H9 (cell line): ENCODE results near the gene LDB2. TPM values are rescaled to one million over a fixed set of nuclear protein-coding genes. Genes with fewer than 3 reads are reported as not detected.

Experiments
- DNase-seq: peaks from one replicate; pipeline ENCODE4 v3.0.0-alpha.2; 2017
- H2AFZ ChIP-seq: one replicate; pipeline ENCODE4 v1.6.1; 2013; ENCODE audit warnings: mild to moderate bottlenecking, low read length, control low read depth, moderate library complexity
- H2AK5ac ChIP-seq: 2 replicates; pipeline ENCODE4 v1.6.1; 2013; ENCODE audit warnings: low read length, control low read depth, mixed read lengths; ENCODE audit not compliant: insufficient read length
- H2BK120ac ChIP-seq: one replicate; pipeline ENCODE4 v1.6.1; 2013; ENCODE audit warnings: low read depth, mild to moderate bottlenecking, low read length, control low read depth, inconsistent platforms; ENCODE audit not compliant: poor library complexity, severe bottlenecking
- H2BK12ac ChIP-seq: 2 replicates; pipeline ENCODE4 v1.6.1; 2013; ENCODE audit warnings: low read length, control low read depth, mixed read lengths, low read depth; ENCODE audit not compliant: insufficient read length
- H2BK15ac ChIP-seq: 2 replicates; pipeline ENCODE4 v1.6.1; 2013; ENCODE audit warnings: low read depth, low read length, control low read depth
- H2BK20ac ChIP-seq: one replicate; pipeline ENCODE4 v1.6.1; 2013; ENCODE audit warnings: low read depth, mild to moderate bottlenecking, low read length, control low read depth, inconsistent platforms; ENCODE audit not compliant: poor library complexity, severe bottlenecking
- H2BK5ac ChIP-seq: 2 replicates; pipeline ENCODE4 v1.6.1; 2013; ENCODE audit warnings: low read length, control low read depth, mixed read lengths; ENCODE audit not compliant: insufficient read length
- H3K14ac ChIP-seq: 2 replicates; pipeline ENCODE4 v1.6.1; 2013; ENCODE audit warnings: low read length, control low read depth; ENCODE audit not compliant: insufficient read depth
- H3K18ac ChIP-seq: 2 replicates; pipeline ENCODE4 v1.6.1; 2013; ENCODE audit warnings: low read depth, mild to moderate bottlenecking, mixed read lengths, low read length, control low read depth; ENCODE audit not compliant: insufficient read length
- H3K23ac ChIP-seq: 2 replicates; pipeline ENCODE4 v1.6.1; 2013; ENCODE audit warnings: low read length, control low read depth, mixed read lengths, low read depth; ENCODE audit not compliant: insufficient read length
- H3K23me2 ChIP-seq: 2 replicates; pipeline ENCODE4 v1.6.1; 2013; ENCODE audit warnings: low read depth, mild to moderate bottlenecking, mixed read lengths, low read length, control low read depth; ENCODE audit not compliant: insufficient read length, poor library complexity, severe bottlenecking
- H3K27ac ChIP-seq: 2 replicates; pipeline ENCODE4 v1.5.1; 2013; ENCODE audit warnings: low read length, control low read depth, mixed read lengths, low read depth; ENCODE audit not compliant: insufficient read length
- H3K27me3 ChIP-seq: 2 replicates; pipeline ENCODE4 v1.6.1; 2013; ENCODE audit warnings: low read length, control low read depth, inconsistent platforms; ENCODE audit not compliant: insufficient read depth
- H3K4ac ChIP-seq: 2 replicates; pipeline ENCODE4 v1.6.1; 2013; ENCODE audit warnings: low read depth, mild to moderate bottlenecking, control low read depth, inconsistent platforms, low read length, moderate library complexity
- H3K4me1 ChIP-seq: 2 replicates; pipeline ENCODE4 v1.6.1; 2013; ENCODE audit warnings: low read length, control low read depth, inconsistent platforms; ENCODE audit not compliant: insufficient read depth
- H3K4me2 ChIP-seq: 2 replicates; pipeline ENCODE4 v1.6.1; 2013; ENCODE audit warnings: low read length, control low read depth, mixed read lengths; ENCODE audit not compliant: insufficient read length, insufficient read depth
- H3K56ac ChIP-seq: 2 replicates; pipeline ENCODE4 v1.6.1; 2013; ENCODE audit warnings: low read depth, mild to moderate bottlenecking, mixed read lengths, low read length, control low read depth; ENCODE audit not compliant: insufficient read length
- H3K79me1 ChIP-seq: 2 replicates; pipeline ENCODE4 v1.6.1; 2013; ENCODE audit warnings: low read depth, mild to moderate bottlenecking, moderate library complexity, low read length, control low read depth, inconsistent platforms; ENCODE audit not compliant: insufficient read depth, poor library complexity, severe bottlenecking
- H3K79me2 ChIP-seq: 2 replicates; pipeline ENCODE4 v1.6.1; 2013; ENCODE audit warnings: low read length, control low read depth, inconsistent platforms; ENCODE audit not compliant: insufficient read depth
- H3K9ac ChIP-seq: 2 replicates; pipeline ENCODE4 v1.6.1; 2013; ENCODE audit warnings: low read length, control low read depth, mixed read lengths; ENCODE audit not compliant: insufficient read length; ENCODE audit errors: extremely low read depth
- H3K9me3 ChIP-seq: one replicate; pipeline ENCODE4 v1.6.1; 2013; ENCODE audit warnings: low read depth, low read length, inconsistent platforms; ENCODE audit not compliant: control insufficient read depth
- H3T11ph ChIP-seq: one replicate; pipeline ENCODE4 v1.6.1; 2013; ENCODE audit warnings: mild to moderate bottlenecking, low read length, control low read depth, inconsistent platforms
- H4K20me1 ChIP-seq: one replicate; pipeline ENCODE4 v1.6.1; 2013; ENCODE audit not compliant: control insufficient read depth, insufficient read length, insufficient read depth
- H4K5ac ChIP-seq: 2 replicates; pipeline ENCODE4 v1.6.1; 2013; ENCODE audit warnings: low read depth, mild to moderate bottlenecking, mixed read lengths, low read length, control low read depth; ENCODE audit not compliant: insufficient read length
- H4K8ac ChIP-seq: replicated peaks from 2 replicates; pipeline ENCODE4 v1.6.1; 2013; ENCODE audit warnings: low read length, control low read depth, mixed read lengths, low read depth; ENCODE audit not compliant: insufficient read length
- H4K91ac ChIP-seq: 2 replicates; pipeline ENCODE4 v1.6.1; 2013; ENCODE audit warnings: low read depth, mild to moderate bottlenecking, moderate library complexity, mixed read lengths, low read length, control low read depth; ENCODE audit not compliant: insufficient read length
- H3K27ac Mint-ChIP-seq, 3 experiments: 2 replicates in 2 of 3; 3 replicates in 1 of 3; pipeline ENCODE4 v1.8.0; 2020 to 2021; ENCODE audit warnings: mixed read lengths in 3 of 3, mild to moderate bottlenecking in 1 of 3, moderate library complexity in 1 of 3
- H3K27me3 Mint-ChIP-seq: 2 replicates; pipeline ENCODE4 v1.8.0; 2021; ENCODE audit warnings: low read depth, mild to moderate bottlenecking, moderate library complexity, mixed read lengths
- H3K36me3 Mint-ChIP-seq, 3 experiments: 2 replicates in 2 of 3; 3 replicates in 1 of 3; pipeline ENCODE4 v1.8.0; 2020 to 2021; ENCODE audit warnings: low read depth in 3 of 3, mixed read lengths in 3 of 3; ENCODE audit not compliant: insufficient read depth in 1 of 3
- H3K4me1 Mint-ChIP-seq, 2 experiments: 2 replicates each; pipeline ENCODE4 v1.8.0; 2020; ENCODE audit warnings: mixed read lengths in 2 of 2
- H3K4me3 Mint-ChIP-seq, 2 experiments: 2 replicates in 1 of 2; 3 replicates in 1 of 2; pipeline ENCODE4 v1.8.0; 2020 to 2021; ENCODE audit warnings: mild to moderate bottlenecking in 2 of 2, mixed read lengths in 2 of 2, moderate library complexity in 1 of 2
- H3K9me3 Mint-ChIP-seq, 2 experiments: 2 replicates in 1 of 2; 3 replicates in 1 of 2; pipeline ENCODE4 v1.8.0; 2020; ENCODE audit warnings: mild to moderate bottlenecking in 2 of 2, mixed read lengths in 2 of 2, moderate library complexity in 1 of 2
- WGBS: extraction: QIAGEN DNeasy Blood & Tissue Kit; methylation state at CpG from one replicate; pipeline ENCODE4 v1.1.7; 2013; ENCODE audit warnings: missing lambda C conversion rate, low lambda C conversion rate, mixed read lengths; ENCODE audit not compliant: insufficient read length; ENCODE audit errors: extremely low coverage; 5-methylcytosine and 5-hydroxymethylcytosine counted together
- total RNA-seq: library from RNA; stranded (reverse); gene quantifications from 2 replicates; pipeline ENCODE4 v1.2.1, GENCODE V29; 2021
- TF ChIP-seq, protein P1 (sequence below): fragments of 200-600 bp; sonication (generic); conservative IDR thresholded peaks from 3 replicates; pipeline ENCODE4 v1.8.0; 2021; ENCODE audit warnings: antibody characterized with exemption, mild to moderate bottlenecking

Gene LDB2
- total RNA-seq, 1 experiment from 2014 or later: 22.5 TPM

DNA sequence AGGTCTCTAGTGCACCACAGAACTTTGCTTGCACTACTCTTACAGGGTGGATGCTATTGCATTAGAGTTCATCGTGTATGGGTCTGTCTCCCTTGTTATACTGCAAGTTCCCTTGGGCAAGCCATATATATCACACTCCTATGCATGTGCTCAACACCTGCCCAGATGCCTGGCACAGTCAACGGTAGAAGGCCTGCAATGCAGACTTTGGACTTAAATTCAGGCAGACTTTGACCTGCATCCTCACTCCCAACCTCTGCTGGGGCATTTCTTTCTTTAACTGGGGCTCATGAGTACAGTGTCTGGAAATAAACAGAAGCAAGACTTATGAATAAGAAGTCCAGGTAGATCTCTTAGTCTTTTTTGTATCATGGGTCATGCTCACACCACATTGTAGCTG lies 148.2 kb downstream of the LDB2 start:
- H3K18ac ChIP-seq: no peak overlapping the region
- no peak overlapping the region for H3K27ac Mint-ChIP-seq
- H3K14ac ChIP-seq: no peak overlapping the region
- no peak overlapping the region for H3K4me3 Mint-ChIP-seq
- no peaks in the 10 kb centered on the region; the same call in 1 of the 2 replicates for H3K79me2 ChIP-seq
- WGBS: no CpG with 5 or more reads among the region's 2 CpGs
- no peaks in the 10 kb centered on the region for H4K20me1 ChIP-seq
- H3K9ac ChIP-seq: no peak overlapping the region
- DNase-seq: no peak
- H3K4me1 ChIP-seq: peaks cover 6% of the 10 kb centered on the region; the same call in 1 of the 2 replicates
- peaks cover 0 to 14% (median 10%) of the 10 kb centered on the region in 3 experiments; a peak in 4 of 7 replicates for H3K36me3 Mint-ChIP-seq
- no peak overlapping the region for H2AK5ac ChIP-seq
- H3K79me1 ChIP-seq: no peaks in the 10 kb centered on the region
- H3T11ph ChIP-seq: no peak overlapping the region
- no peak overlapping the region for H4K91ac ChIP-seq
- no peak overlapping the region for H2BK15ac ChIP-seq
- H3K27me3 Mint-ChIP-seq: no peaks in the 10 kb centered on the region
- no peak overlapping the region for H3K4me2 ChIP-seq
- no peak overlapping the region for H2AFZ ChIP-seq
- no peak overlapping the region for H4K8ac ChIP-seq
- no peak overlapping the region for H2BK120ac ChIP-seq
- H2BK20ac ChIP-seq: no peak overlapping the region
- H3K27ac ChIP-seq: no peak overlapping the region
- no peak overlapping the region for H3K56ac ChIP-seq
- H3K23ac ChIP-seq: no peak overlapping the region
- no peaks in the 10 kb centered on the region for H3K9me3 Mint-ChIP-seq
- peaks cover 21 to 26% of the 10 kb centered on the region in 2 experiments for H3K4me1 Mint-ChIP-seq
- no peaks in the 10 kb centered on the region for H3K27me3 ChIP-seq
- no peak overlapping the region for H2BK12ac ChIP-seq
- no peak overlapping the region for H3K4ac ChIP-seq
- H3K9me3 ChIP-seq: no peaks in the 10 kb centered on the region
- H4K5ac ChIP-seq: no peak overlapping the region
- no peak overlapping the region for H2BK5ac ChIP-seq
- TF ChIP-seq, protein P1, sequence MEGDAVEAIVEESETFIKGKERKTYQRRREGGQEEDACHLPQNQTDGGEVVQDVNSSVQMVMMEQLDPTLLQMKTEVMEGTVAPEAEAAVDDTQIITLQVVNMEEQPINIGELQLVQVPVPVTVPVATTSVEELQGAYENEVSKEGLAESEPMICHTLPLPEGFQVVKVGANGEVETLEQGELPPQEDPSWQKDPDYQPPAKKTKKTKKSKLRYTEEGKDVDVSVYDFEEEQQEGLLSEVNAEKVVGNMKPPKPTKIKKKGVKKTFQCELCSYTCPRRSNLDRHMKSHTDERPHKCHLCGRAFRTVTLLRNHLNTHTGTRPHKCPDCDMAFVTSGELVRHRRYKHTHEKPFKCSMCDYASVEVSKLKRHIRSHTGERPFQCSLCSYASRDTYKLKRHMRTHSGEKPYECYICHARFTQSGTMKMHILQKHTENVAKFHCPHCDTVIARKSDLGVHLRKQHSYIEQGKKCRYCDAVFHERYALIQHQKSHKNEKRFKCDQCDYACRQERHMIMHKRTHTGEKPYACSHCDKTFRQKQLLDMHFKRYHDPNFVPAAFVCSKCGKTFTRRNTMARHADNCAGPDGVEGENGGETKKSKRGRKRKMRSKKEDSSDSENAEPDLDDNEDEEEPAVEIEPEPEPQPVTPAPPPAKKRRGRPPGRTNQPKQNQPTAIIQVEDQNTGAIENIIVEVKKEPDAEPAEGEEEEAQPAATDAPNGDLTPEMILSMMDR: no peak
- H3K23me2 ChIP-seq: no peaks in the 10 kb centered on the region
